GM12873 (cell line): Measurements from ENCODE around the gene UHRF1.

Experiments
- CTCF ChIP-seq: IDR thresholded peaks from 2 replicates; pipeline ENCODE4 v1.5.1; 2012; ENCODE audit warnings: low read depth, mild to moderate bottlenecking, moderate library complexity, low read length, control low read depth; ENCODE audit not compliant: insufficient read depth; ENCODE audit errors: missing control alignments

UHRF1 gene

GRCh38 chr19:4976401-4977298 is 67.3 kb downstream of the UHRF1 start:
- TF ChIP-seq CTCF = peak; percentile 51

- no peak for TF ChIP-seq CTCF
Observed at GRCh38 chr19:4977299-4978174, 68.2 kb downstream of the UHRF1 start.

- no peak for TF ChIP-seq CTCF
Observed at GRCh38 chr19:4979211-4979807, 70.0 kb downstream of the UHRF1 start.

GRCh38 chr19:4980067-4980466 is 70.8 kb downstream of the UHRF1 start:
- no peak for TF ChIP-seq CTCF

GRCh38 chr19:4980838-4981680 is 71.8 kb downstream of the UHRF1 start:
- TF ChIP-seq CTCF = no peak

GRCh38 chr19:4981681-4981958 is 72.3 kb downstream of the UHRF1 start:
- TF ChIP-seq CTCF = no peak
